Inflammatory macrophage (primary cell): ENCODE measurements around the gene MLPH.

Experiments used
- DNase-seq, 2 donors: peaks; one replicate each; pipeline ENCODE4 v3.0.0-alpha.2; 2020 to 2022

MLPH gene

GRCh38 chr2:237500681-237501424 lies 13.8 kb downstream of the MLPH start:
- DNase-seq: peak; percentile 55 to 64

- no peak for DNase-seq
These were observed 15.0 kb downstream of the MLPH start for GRCh38 chr2:237501892-237502513.

- DNase-seq: peak; percentile 34 to 47
These were observed 16.1 kb downstream of the MLPH start for GRCh38 chr2:237503201-237503600.

DNA sequence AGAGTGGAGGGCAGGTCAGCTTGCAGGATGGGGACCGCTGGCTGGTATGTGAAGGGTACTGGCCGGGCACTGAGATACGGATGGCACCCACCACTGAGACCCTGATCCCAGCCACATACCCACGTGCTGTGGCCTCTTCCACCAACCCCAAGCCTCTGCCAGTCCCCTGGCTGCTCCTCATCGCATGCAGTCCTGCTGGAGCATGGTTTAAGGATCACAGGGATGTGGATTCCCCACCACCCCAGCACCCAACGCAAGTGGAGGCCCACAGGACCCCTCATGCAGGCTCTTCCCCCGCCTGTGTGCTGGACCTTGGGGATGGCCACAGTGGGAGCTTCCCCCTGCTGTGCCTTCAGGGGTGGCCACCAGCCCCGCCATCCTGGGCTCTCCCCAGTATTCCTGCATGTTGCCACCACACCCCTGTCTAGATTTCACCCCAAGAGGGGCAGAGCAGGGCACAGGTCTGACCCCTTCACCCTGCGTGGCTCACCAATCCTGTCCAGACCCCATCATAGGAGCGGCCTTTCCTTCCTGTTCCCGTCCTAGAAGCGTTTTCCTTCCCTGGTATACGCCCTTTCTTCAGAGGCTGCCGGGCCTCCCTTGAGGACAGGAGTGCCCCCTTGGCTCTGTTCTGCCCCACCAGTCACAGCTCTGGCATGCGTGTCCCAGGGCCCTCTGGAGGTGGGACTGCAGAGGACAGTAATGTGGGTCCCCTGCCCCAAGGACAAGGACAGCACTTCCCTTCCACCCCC lies 18.3 kb downstream of the MLPH start:
- no peak for DNase-seq

DNA sequence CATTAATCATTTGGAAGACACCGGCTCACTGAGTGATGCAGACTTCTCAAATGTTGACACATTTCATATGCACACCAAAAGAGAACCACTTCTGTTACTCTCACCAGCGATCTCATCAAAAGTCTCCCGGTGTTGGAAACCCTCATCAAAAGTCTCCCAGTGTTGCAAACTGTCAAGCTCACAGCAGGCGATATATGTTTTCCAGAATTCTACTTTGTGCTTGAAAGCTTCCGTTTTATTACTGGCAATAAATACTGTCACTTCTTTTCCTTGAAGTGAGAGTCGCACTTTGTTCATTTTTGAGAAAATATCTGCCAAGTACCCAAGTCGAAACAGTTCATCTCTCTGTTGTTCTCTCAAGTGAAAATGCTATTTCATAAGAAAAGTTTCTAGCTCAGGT lies 20.5 kb downstream of the MLPH start:
- no peak for DNase-seq

- no peak for DNase-seq
These were observed 21.3 kb downstream of the MLPH start for GRCh38 chr2:237508361-237508760.

DNA sequence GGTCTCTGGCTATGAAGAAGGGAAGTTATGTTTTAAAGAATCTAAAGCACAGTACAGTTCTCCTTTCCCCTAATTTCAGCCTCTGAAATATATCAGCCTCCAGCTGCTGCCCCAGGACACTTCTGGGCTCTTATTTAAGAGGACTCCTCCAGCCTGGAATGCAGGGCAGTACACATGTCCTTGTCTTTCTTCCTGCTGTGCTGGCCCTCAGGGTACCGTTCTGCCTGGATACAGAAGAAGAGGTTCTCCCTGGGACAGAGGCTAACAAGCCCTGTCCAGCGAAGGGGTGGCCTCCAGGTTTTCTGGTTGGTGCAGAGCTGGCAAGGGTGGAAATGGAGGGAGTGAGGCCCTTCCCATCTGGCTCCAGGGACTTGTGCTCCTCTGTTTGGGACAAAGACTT lies 22.1 kb downstream of the MLPH start:
- DNase-seq: peak in 1 of 2 donors; percentile 4

DNA sequence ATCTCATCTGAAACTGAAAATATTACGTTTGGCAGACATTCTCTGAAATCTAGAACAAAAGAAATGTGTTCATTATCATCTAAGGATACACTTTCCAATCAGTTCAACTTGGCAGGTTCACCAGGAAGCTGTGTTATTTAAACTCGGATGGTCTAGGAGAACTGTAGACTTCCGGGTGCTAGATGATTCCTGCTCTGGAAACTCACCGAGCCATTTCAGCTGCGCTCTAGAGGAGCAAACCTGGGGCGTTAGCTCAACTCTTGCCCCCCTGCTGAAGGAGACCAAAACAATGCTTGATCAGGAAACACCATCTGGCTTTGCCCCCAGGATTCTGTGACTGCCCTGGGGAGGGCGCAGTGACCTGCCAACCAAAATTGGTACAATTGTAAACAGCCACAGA lies 22.9 kb downstream of the MLPH start:
- DNase-seq: no peak

DNA sequence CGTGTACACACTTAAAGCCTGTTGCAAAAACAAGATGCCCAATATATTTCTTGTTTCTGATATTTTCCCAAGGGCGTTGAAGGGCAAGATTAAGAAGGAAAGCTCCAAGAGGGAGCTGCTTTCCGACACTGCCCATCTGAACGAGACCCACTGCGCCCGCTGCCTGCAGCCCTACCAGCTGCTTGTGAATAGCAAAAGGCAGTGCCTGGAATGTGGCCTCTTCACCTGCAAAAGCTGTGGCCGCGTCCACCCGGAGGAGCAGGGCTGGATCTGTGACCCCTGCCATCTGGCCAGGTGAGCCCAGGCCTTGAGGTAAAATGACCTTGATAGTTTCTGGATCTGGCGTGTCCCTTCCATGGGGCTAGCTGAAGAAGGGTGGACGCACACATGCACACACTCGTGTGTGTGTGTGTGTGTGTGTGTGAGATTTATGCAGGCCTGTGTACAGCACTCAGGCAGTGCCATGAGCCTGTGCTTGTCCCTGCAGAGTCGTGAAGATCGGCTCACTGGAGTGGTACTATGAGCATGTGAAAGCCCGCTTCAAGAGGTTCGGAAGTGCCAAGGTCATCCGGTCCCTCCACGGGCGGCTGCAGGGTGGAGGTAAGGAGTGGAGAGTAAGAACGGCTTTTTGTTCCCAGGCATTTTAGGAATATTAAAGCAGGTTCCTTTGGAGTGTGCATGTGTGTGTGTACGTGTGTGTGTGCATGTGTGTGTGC lies 23.6 kb downstream of the MLPH start:
- DNase-seq: no peak

DNA sequence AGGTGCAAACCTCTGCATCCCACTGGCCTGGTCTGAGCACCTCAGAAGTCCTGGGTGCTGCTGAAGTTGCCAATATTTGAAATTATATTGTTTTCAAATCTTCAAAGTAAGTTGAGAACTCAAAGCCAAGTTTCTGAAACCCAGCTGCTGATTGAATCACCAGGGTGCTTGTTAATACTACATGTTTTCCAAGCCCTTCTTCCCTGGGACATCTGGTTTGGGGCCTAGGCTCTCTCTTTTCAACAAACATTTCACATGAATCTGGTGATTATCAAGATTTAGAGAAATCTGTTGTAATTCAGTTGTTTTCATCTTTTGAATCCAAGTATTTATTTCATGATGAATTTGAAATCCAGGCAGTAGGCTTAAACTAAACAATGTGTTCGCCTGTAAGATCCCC lies 24.4 kb downstream of the MLPH start:
- DNase-seq: no peak

DNA sequence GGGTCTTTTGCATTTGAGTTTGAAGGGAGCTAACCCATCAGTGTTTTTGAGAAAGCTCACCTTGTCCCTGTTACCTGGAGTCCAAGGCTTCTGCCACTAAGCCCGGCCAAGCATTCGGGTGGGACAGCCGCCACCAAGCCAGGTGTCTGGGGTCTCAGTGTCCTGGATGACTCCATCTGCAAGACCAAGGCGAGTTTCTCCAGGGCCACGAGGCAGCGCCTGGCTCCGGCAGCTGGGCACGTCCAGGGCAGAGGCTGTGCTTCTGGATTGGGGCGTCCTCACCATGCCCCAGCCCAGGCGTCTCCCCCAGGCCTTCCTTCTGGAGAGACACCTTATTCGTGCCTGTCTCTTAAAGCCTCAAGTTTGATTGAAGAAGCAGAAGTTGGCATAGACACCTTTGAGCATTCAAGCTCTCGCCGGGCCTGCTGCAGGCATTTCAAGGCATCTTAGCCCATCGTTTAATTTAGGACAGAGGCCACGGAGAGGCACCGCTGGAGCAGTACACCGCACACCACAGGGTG lies 24.9 kb downstream of the MLPH start:
- DNase-seq: no peak

DNA sequence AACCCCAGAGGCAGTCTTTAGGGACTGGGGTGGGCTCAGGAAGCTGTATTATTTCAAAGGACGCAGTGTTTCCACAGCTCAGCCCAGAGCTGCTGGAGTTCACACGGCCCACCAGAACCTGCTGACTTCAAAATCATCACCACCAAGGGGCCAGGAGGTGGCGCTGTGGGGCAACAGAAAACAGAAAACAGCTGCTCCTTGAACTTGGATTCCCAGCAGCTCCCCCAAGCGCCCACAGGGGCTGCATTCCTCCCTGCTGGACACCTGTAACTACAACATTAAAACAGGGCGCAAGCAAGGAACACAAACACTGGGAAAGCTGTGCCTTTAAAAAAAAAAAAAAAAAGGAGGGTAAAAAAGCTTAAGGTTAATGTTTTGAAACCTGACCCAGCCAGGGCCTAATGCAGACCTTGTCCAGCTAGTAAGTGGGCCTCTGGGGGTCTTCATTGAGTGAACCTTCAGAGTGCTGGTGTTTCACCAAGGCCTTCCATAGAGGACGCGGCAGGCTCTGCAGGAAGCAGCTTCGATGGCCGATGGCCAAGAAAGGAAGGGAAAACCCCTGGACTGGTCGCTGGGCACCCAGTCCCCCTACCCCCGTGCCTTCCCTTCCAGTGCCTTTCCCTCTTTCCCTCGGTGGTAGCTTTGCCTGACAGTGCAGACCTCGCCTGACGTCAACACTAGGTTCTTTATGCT lies 25.9 kb downstream of the MLPH start:
- peak; percentile 80 to 88 for DNase-seq

DNA sequence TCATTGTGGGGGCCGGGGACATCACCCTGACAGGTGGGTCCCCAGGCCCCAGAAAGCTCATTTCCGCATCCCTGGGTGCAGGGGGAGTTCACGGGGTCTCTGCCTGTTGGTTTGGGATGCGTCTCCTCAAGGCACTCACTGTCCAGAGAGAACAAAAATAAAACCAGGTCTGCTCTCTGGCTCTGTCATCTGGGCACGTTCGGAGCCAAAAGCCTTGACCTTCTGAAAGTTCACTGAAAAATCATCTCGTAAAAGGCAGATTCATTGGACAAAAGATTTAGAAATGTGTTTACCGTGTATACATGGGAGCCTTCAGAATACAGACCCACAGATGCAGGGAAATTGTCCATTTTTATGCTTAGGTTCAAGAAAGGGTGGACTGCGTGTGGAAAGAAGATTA lies 26.6 kb downstream of the MLPH start:
- DNase-seq: no peak

- no peak for DNase-seq
These were observed 27.6 kb downstream of the MLPH start for GRCh38 chr2:237514474-237515130.

GRCh38 chr2:237515166-237515565 lies 28.1 kb downstream of the MLPH start:
- DNase-seq: no peak

DNA sequence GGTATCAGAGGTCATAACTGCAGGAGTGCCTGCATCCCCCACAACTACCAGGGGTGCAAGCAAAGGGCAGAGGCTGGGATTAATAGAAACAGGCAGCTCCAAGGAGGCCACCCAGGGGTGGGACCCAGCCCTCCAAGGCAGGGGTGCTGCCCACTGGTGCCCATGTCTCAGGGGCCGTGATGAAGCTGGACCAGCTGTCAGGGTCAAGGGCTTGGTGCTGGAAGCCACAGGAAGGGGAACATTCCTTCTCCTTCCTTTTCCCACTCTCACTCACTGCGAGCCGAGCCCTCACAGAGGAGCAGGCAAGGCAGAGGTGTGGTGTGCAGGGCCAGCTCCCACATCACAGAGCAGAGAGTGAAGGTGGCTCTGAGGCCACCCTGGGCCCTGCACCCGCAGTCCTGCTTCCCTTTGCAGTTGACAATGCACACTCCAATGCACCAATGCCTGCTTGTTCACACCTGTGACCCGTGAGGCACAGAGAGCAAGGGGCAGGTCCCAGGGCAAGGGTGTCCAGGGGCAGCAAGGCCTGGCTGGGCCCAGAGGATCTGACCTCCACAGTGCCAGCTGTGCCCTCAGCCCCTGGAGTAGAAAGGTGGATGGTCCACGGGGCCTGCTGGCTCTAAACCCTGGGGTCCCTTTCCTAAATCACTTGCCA lies 28.7 kb downstream of the MLPH start:
- DNase-seq: no peak

- no peak for DNase-seq
These were observed 30.1 kb downstream of the MLPH start for GRCh38 chr2:237517163-237517562.

DNA sequence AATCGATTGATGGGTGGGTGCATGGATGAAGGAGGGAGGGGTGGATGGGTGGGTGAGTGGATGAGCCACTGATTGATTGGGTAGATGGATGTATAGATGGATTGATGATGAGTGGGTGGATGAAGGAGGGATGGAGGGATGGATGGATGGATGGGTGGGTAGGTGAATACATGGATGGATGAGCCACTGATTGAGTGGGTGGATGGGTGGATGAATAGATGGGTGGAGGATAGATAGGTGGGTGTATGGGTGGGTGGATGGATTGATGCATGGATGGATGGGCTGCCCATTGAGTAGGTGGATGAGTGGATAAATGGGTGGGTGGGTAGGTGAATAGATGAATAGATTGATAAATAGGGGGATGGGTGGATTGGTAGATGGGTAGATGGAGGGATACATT lies 30.9 kb downstream of the MLPH start:
- no peak for DNase-seq

DNA sequence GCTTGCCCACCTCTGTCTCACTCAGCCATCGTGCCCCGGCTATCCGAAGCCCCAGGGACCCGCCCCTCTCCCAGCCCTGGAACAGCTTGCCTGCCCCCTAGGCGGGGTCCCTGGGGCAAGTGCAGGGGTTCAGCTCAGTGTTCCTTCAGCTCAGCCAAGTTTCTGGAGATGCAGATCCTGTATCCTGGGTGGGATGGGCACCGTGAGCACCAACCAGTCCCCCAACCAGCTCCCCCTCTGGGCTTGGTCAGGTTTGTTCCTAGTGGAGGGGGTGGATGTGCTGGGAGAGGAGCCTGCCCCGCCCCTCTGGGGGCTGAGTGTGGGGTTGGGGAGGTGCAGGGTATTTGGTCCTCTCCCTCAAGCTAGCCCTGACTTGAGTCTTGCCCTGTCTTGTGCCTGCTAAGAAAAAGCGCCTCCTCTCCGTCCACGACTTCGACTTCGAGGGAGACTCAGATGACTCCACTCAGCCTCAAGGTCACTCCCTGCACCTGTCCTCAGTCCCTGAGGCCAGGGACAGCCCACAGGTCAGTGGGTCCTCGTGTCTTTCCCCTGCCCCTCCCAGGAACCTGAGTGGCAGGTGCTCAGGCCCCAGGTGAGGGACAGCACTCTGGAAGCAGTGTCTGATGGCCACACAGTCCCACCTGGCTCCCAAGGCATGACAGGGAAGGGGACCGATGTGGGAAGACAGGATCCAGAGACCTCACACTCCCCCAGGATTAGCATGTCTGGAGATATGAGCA lies 32.6 kb downstream of the MLPH start:
- DNase-seq: no peak

DNA sequence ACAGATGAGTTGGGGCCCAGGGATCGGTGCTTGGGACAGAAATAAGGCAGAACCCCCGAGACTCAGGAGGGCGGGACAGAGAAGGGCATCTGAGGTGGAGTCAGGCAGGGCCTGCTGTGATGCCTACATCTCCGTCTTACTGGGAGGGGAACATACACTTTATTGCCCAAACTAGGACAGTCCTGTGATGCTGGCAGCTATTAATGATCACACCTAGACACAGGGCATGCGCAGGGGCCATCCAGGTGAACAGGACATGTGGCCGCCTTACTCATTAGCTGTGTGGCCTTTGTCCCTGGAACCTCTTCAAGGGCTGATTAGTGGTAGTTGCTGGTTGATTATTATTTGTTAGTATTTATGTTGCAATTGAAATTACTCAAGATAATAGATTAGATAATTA lies 33.2 kb downstream of the MLPH start:
- no peak for DNase-seq
